Stimulated activated effector memory CD8-positive, alpha-beta T cell treated with anti-CD3 and anti-CD28 coated beads, Interleukin-12 subunit alpha, Interleukin-12 subunit beta, amount 100 ng/mL, for 72 hours (primary cell): ENCODE measurements around the gene NPAS4.

ENCODE experiments used
- ATAC-seq: fragments of 150-1000 bp; cut with Tn5 transposase; 2 replicates; pipeline ENCODE4 v1.10.0; 2021
- DNase-seq, 2 donors: peaks; one replicate each; pipeline ENCODE4 v3.0.0; 2021 to 2022; ENCODE audit warnings: low spot score in 2 of 2
- H3K27ac Mint-ChIP-seq: one replicate; pipeline ENCODE4 v1.8.0; 2022; ENCODE audit warnings: mild to moderate bottlenecking, mixed read lengths
- H3K36me3 Mint-ChIP-seq: one replicate; pipeline ENCODE4 v1.8.0; 2022; ENCODE audit warnings: mild to moderate bottlenecking, mixed read lengths
- H3K4me1 Mint-ChIP-seq: one replicate; pipeline ENCODE4 v1.8.0; 2022; ENCODE audit warnings: mixed read lengths
- H3K4me3 Mint-ChIP-seq: one replicate; pipeline ENCODE4 v1.8.0; 2022; ENCODE audit warnings: mild to moderate bottlenecking, mixed read lengths
- H3K9me3 Mint-ChIP-seq: one replicate; pipeline ENCODE4 v1.8.0; 2022; ENCODE audit warnings: mixed read lengths

The NPAS4 gene

DNA sequence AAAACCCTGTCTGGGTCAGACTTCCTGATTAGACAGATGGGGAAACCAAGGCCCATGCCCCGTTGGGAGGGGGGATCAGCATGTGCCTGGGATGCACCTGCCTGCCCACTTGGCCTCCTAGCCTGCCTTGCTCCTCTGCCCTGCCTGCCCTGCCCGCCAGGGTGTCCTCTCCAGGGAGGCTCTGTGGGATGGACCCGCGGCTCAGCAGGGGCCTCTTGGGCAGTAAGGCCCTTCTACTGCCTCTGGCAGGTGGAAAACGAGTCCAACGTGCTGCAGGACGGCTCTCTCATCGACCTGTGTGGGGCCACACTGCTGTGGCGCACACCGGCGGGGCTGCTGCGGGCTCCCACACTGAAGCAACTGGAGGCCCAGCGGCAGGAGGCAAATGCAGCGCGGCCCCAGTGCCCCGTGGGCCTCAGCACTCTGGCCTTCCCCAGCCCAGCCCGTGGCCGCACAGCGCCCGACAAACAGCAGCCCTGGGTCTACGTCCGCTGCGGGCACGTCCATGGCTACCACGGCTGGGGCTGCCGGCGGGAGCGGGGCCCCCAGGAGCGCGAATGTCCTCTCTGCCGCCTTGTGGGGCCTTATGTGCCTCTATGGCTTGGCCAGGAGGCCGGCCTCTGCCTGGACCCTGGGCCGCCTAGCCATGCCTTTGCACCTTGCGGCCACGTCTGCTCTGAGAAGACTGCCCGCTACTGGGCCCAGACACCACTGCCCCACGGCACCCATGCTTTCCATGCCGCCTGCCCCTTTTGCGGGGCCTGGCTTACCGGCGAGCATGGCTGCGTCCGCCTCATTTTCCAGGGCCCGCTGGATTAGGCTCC, 54.7 kb downstream of the NPAS4 start:
- Mint-ChIP-seq H3K4me1 (peaks cover 29% of the 10 kb centered on the region), H3K9me3 (no peaks in the 10 kb centered on the region), H3K4me3 (no peak overlapping the region), H3K36me3 (peaks cover 18% of the 10 kb centered on the region), H3K27ac (no peak overlapping the region)
- no peak for ATAC-seq
- DNase-seq: no peak
